COLO829 (cell line): Measurements from ENCODE around the gene WNT2B.

ENCODE experiments used
- DNase-seq: peaks from one replicate; pipeline ENCODE4 v3.0.0; 2012; ENCODE audit warnings: low spot score

The WNT2B gene

GRCh38 chr1:112576240-112576639 lies 67.5 kb downstream of the WNT2B start:
- DNase-seq, result no peak
